Heart left ventricle (tissue), 13 donors: ENCODE results near the gene ECEL1.

Experiments used
- CTCF ChIP-seq, 12 donors: fragments of 200-600 bp; sonication (generic) in 4 of 12; IDR thresholded peaks; one replicate each; pipeline versions ENCODE4 v1.5.0 to v1.8.0; 2018 to 2022; ENCODE audit warnings: antibody characterized with exemption in 12 of 12, mild to moderate bottlenecking in 5 of 12
- POLR2A ChIP-seq, 2 donors: fragments of 450-650 bp; IDR thresholded peaks; one replicate each; pipeline ENCODE4 v1.6.1; 2017; ENCODE audit warnings: antibody characterized with exemption in 2 of 2, mild to moderate bottlenecking in 2 of 2, moderate library complexity in 2 of 2
- donor health status: ischemic (EF 13 %, LVEDD 7.1; RV severe dilation, severe dysfunction).
- donor health status: DM: no; HTN: yes; CAD: no.
- donor health status: DM: no; HTN: no; CAD: no.
- donor health status: ischemic (EF 25% LVEDD 6.9; RV normal size, moderate dysfunction).
- donor health status: ischemic (EF 25% LVEDD 5.7; RV mildly dilated, moderate dysfunction).
- donor health status: ischemic (EF 35%, LVEDD 5.7; RV mildly dilated, moderate dysfunction).
- donor health status: nonischemic (EF 11% LVEDD 7.7; RV severe dilation, severe dysfunction).
- donor health status: DM: yes; HTN: yes; CAD: no.
- donor health status: PGD.
- donor health status: ischemic (EF 29% LVEDD 5.4; RV normal size, mild dysfunction).
- donor health status: nonischemic (EF 23%, LVEDD 6.1; RV moderate dilation, normal function).

- no peak for TF ChIP-seq CTCF (IDR thresholded peaks at IDR 0.05)
- TF ChIP-seq POLR2A (IDR thresholded peaks at IDR 0.05): no peak
These were observed 21.4 kb downstream of the ECEL1 start for GRCh38 chr2:232466221-232466620.
